ENCODE data around the gene RPS6KA2.

RPS6KA2 gene

DNA sequence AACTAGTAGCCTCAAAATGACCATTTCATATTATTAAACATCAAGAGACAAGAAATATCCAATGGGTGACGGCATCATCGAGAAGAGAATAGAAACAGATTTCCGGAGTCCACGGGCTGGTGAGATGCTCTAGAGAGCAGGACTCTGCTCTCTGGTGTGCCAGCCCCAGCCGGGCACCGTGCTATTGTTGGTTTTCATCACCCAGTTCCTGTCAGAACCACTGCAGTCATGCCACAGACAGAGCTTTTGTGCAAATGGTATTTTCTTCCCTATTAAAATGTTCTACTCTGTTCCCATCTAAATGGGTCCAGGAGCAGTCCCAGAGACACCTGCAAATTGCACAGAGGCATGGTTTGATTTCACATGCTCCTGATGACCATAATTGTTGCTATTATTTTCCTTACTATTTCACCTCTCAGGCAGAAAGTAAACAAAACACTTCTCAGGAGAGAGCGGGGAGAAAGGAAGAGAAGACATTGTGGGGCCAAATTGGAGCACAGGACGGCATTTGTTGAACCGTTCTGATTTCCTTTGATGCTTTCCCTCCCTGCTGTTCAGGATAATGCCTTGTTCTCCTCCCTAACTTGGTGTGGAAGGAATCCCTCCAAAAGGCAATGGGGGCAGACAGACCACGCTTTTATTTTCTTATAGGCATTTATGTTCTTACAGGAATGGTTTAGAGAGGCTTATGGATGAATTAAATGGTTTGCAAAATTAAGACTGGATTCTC, 29.2 kb downstream of the RPS6KA2 start:
- no peak overlapping the region for H3K27ac Mint-ChIP-seq

DNA sequence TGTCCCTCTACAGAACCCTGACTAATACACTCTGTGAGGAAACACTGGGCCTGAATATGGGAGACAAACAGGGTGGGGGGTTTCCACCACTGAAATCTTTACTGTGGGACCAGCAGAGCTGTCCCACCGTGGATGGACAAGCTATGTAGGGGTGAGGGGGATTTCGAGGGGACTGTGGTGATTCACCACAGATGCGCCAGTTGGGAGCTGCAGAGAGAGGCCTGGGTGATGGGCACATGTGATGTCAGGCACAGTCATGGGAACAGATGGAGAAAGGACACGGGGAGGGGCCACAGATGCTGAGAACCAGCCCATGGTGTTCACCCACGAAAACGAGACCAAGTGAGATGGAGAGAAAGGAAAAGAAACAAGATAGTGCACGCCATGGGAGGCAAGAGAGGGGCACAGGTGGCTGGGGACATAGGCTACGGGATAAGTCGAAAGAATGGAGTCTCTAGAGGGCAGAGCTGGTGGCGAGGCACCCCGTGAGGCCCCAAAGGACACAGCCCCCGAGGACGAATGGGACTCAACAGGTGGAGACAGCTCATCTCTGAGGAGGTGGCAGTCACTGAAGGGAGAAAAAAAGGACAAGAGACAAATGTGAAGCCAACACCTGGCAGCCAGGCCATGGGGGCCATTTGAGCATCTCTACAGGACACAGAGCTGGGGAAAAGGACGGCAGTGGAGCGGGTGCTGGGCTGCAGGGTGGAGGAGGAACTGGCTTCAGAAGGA, 30.1 kb downstream of the RPS6KA2 start:
- Mint-ChIP-seq H3K9me3 (no peaks in the 10 kb centered on the region), H3K27me3 (no peaks in the 10 kb centered on the region), H3K36me3 (peaks cover 11% of the 10 kb centered on the region), H3K27ac (no peak overlapping the region), H3K4me3 (no peak overlapping the region), H3K4me1 (no peaks in the 10 kb centered on the region)

More for the DNA sequence above, 29.2 kb downstream of the RPS6KA2 start:
- no peaks in the 10 kb centered on the region for H3K27me3 Mint-ChIP-seq
- no peaks in the 10 kb centered on the region for H3K9me3 Mint-ChIP-seq
- no peak overlapping the region for H3K4me3 Mint-ChIP-seq
- peaks cover 11% of the 10 kb centered on the region for H3K36me3 Mint-ChIP-seq
- H3K4me1 Mint-ChIP-seq: no peaks in the 10 kb centered on the region

DNA sequence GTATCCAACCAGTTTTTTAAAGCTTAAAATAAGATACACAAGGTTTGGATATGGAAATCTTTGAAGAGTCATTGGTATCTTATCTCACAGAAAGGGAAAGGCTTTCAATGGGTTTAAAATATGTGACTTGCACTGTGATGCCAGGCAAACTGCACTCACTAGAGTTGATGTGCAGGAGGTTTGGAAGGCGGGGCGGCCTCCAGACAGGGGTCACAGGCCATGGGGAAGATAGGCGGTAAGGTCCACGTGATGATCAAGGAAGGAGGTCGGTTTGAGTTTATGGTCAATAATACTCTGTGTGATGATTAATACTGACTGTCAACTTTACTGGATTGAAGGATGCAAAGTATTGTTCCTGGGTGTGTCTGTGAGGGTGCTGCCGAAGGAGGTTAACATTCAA, 31.1 kb downstream of the RPS6KA2 start:
- no peak overlapping the region for H3K27ac Mint-ChIP-seq
- no peaks in the 10 kb centered on the region for H3K9me3 Mint-ChIP-seq
- H3K27me3 Mint-ChIP-seq: no peaks in the 10 kb centered on the region
- peaks cover 11% of the 10 kb centered on the region for H3K36me3 Mint-ChIP-seq
- H3K4me3 Mint-ChIP-seq: no peak overlapping the region
- no peaks in the 10 kb centered on the region for H3K4me1 Mint-ChIP-seq

DNA sequence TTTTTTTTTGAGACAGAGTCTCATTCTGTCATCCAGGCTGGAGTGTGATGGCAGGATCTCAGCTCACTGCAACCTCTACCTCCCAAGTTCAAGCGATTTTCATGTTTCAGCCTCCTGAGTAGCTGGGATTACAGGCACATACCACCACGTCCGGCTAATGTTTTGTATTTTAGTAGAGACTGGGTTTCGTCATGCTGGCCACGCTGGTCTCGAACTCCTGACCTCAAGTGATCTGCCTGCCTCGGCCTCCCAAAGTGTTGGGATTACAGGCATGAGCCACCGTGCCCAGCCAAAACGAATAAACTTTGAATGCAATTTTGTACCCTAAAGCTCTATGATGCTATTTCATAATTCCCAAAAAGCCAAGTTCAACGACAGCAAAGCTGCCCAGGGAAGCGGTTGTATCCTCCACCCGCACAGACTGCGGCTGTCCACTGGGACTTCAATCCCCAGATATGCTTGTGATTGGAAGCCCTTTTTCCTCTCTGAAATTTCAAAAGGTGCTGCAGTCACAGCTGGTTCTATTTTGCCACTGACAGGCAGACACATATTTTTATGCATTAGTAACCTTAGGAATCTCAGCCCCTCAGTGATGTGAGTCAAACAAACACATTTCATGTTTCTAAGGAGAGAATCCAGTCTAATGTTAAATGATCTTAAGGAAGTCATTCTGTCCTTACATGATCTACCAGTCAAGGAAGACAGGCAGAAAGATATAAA, 31.8 kb downstream of the RPS6KA2 start:
- H3K4me3 Mint-ChIP-seq: no peak overlapping the region
- peaks cover 11% of the 10 kb centered on the region for H3K36me3 Mint-ChIP-seq
- H3K27me3 Mint-ChIP-seq: no peaks in the 10 kb centered on the region
- no peaks in the 10 kb centered on the region for H3K4me1 Mint-ChIP-seq
- no peak overlapping the region for H3K27ac Mint-ChIP-seq
- H3K9me3 Mint-ChIP-seq: no peaks in the 10 kb centered on the region

DNA sequence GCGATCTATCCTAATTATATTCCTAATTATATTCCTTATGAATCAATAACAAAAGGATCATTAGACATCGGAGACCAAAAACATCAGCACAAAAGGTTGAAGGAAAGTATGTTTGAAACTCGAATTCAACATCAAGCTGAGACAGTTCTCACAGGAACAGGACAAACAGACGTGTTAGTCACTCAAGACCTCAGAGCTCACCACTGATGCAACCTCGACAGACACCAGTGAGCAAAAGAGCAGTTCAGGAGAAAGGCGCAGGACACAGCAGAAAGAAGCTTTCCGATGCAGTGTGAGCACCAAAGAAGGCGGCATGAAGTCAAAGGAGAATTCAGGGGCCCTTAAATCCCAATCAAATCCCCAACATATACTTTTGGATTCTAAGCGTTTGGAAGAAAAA, 34.2 kb downstream of the RPS6KA2 start:
- H3K27me3 Mint-ChIP-seq: no peaks in the 10 kb centered on the region
- H3K36me3 Mint-ChIP-seq: no peaks in the 10 kb centered on the region

DNA sequence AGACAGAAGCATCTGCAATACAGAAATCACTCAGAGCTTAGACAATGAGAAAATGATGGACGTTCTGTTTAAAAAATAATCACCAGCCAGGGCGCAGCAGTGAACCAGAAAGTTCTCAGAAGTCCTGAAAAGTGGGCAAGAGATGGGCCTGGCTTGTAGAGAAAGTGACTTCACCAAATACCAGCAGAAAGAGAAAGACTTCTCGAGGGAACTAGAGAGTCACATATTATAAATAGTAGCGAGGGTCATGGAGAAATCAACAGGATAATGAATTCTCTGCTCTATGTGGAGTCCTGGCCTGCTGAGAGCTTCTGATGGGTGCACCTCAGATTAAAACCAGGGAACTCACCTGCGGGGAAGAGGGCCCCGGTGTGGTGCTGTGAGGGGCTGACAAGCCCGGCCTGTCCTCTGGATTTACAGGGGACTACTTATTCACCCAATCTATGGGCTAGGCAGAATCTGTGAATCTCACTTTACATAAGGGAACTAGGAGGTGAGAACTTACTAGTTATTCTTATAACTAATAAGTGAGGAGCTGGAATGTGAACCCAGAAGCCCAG, 35.0 kb downstream of the RPS6KA2 start:
- H3K27ac Mint-ChIP-seq: no peak overlapping the region
- no peaks in the 10 kb centered on the region for H3K36me3 Mint-ChIP-seq
- no peak overlapping the region for H3K4me3 Mint-ChIP-seq
- no peaks in the 10 kb centered on the region for H3K27me3 Mint-ChIP-seq
- H3K4me1 Mint-ChIP-seq: peaks cover 15% of the 10 kb centered on the region
- no peaks in the 10 kb centered on the region for H3K9me3 Mint-ChIP-seq

More for the DNA sequence above, 34.2 kb downstream of the RPS6KA2 start:
- H3K9me3 Mint-ChIP-seq: no peaks in the 10 kb centered on the region
- no peak overlapping the region for H3K27ac Mint-ChIP-seq
- peaks cover 15% of the 10 kb centered on the region for H3K4me1 Mint-ChIP-seq
- no peak overlapping the region for H3K4me3 Mint-ChIP-seq

DNA sequence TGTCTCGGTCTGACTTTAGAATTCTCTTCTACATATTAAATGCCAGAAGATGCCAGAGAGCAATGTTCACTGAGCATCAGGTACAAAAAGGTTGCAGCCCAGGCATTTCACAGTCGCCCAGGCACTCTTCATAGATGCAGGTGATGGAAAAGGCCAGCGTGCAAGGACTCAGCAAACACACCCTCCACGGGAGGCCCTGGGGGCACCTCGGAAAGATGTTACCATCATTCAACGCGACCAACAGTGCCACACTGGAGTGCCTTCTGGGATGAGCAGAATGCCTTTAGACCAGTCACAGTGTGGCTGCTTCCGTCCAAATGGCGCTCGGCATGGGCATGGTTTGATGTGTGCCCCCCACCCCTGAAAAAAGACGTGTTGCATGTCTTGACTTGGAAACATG, 36.0 kb downstream of the RPS6KA2 start:
- Mint-ChIP-seq H3K27me3 (no peaks in the 10 kb centered on the region), H3K36me3 (no peaks in the 10 kb centered on the region), H3K4me3 (no peak overlapping the region), H3K27ac (no peak overlapping the region), H3K9me3 (no peaks in the 10 kb centered on the region), H3K4me1 (peaks cover 15% of the 10 kb centered on the region)

DNA sequence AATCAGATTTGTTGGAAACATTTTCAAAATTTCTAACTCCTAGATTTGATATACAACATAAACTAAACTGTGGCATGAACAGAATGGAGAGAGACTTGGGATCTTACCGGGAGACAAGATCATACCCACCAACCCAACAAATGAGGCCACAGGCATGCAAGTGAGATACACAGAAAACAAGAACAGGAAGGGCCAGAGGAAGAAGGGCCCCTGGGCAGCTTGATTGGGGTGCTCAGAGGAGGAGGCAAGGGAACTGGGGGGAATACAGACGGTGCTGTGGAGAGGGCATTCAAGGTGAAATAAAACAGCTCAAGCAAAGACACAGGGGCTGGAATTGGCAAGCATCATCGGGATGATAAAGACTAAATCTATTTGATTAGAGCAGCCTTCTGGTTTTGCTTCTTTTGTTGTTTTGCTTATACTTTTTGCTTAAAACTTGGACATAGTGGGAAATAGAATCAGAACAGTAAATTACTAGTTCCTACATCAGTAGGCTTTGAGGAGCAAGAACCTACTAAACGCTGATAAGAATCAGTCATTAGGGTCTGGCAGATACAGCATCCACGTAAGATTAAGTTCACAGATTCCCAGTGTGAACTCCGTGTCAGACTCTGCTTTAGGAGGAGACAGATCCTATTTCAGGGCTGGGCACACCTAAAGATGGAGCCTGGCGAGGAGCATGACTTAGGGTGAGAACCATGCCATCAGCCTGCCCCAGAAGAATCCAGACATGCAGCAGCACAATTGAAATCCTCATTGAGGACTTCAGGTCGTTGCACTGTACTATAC, 37.1 kb downstream of the RPS6KA2 start:
- H3K36me3 Mint-ChIP-seq: no peaks in the 10 kb centered on the region
- no peaks in the 10 kb centered on the region for H3K27me3 Mint-ChIP-seq
- H3K27ac Mint-ChIP-seq: no peak overlapping the region
- H3K9me3 Mint-ChIP-seq: no peaks in the 10 kb centered on the region
- H3K4me1 Mint-ChIP-seq: peaks cover 15% of the 10 kb centered on the region
- no peak overlapping the region for H3K4me3 Mint-ChIP-seq

DNA sequence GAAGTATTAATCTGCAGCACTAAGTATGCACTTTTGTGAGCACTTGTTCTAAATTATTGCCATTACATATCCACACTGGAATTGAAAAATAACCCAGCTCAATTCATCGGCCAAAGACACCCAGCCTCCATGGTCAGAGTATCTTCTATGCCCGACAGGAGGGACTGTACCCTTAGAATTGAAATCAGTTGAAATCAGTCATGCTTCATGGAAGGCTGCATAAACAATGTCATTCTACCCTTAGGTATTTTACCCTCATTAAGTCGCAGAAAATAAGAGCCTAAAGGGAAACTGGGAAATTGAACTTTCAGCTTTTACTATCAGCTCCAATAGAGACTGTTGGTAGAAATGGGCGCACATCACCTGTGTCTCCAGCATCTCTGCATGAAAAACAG, 37.7 kb downstream of the RPS6KA2 start:
- no peak overlapping the region for H3K4me3 Mint-ChIP-seq
- no peaks in the 10 kb centered on the region for H3K27me3 Mint-ChIP-seq
- H3K27ac Mint-ChIP-seq: no peak overlapping the region
- H3K9me3 Mint-ChIP-seq: no peaks in the 10 kb centered on the region
- peaks cover 15% of the 10 kb centered on the region for H3K4me1 Mint-ChIP-seq
- H3K36me3 Mint-ChIP-seq: no peaks in the 10 kb centered on the region

DNA sequence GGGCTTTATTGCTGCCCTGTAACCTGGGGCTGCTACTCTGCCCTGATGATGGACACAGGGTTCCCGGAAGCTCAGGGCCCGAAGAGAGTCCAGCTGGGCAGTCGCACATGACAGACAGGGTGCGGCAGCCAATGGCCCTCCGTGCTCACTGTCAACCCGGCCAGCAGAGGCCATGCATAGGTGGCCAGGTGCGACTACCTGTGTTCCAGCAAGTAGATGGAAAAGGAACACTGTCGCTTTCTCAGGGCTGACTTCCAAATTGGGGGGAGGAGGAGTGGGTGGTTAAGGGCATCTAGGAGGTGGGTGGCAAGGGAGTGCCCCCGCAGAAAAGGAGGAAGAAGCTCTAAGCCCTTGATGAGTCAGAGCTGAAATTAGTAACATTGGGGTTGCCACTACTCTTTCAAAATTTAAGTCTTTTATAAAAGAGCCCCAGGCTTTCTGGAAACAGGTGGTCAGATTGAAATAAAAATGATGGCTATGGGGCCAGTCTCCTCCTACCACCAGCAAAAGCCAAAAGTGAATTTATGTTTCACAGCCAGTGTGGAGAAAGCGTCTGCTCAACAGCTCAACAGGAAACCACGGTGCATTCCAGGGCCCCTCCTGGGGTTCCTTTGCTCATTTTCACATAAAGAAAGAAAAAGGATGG, 38.2 kb downstream of the RPS6KA2 start:
- H3K36me3 Mint-ChIP-seq: no peaks in the 10 kb centered on the region
- H3K27ac Mint-ChIP-seq: no peak overlapping the region

DNA sequence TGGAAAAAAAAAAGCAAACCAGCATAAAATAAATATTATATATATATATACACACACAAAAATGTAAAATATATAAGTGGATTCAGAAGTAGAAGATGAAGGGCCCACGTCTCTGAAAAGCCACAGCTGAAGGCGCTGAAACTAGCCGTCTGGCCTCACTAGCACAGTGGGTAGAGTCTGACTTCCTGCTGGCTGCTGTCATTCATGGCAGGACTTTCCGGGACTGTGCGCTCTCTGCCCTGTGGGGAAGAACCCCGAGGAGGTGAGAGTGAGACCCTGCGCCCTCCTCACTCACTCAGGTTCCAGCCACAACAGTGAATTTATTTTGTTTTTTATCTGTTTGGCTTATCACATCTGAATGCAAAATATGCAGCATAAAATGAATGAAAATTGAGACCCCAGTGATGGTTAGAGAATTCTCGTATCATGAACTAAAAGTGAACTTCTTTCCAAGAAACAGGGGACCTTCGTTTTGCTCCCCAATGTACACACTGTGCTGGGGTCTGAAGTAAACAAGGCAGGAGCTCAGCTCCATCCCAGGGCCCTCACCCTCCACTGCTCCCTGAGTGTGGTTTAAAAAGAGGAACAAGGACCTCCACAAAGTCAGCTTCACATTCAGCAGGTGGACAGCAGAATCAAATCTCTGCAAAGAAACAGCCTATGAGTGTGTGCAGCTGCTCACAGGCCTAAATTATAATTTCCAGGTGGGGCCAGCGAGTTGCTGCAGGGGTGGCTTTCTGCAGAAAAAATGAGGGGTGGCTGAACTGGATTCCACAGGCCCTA, 39.2 kb downstream of the RPS6KA2 start:
- no peaks in the 10 kb centered on the region for H3K9me3 Mint-ChIP-seq
- H3K36me3 Mint-ChIP-seq: no peaks in the 10 kb centered on the region
- H3K4me3 Mint-ChIP-seq: no peak overlapping the region
- H3K27me3 Mint-ChIP-seq: no peaks in the 10 kb centered on the region
- peaks cover 15% of the 10 kb centered on the region for H3K4me1 Mint-ChIP-seq
- no peak overlapping the region for H3K27ac Mint-ChIP-seq

More for the DNA sequence above, 38.2 kb downstream of the RPS6KA2 start:
- Mint-ChIP-seq H3K27me3 (no peaks in the 10 kb centered on the region), H3K4me1 (peaks cover 15% of the 10 kb centered on the region), H3K9me3 (no peaks in the 10 kb centered on the region), H3K4me3 (no peak overlapping the region)

DNA sequence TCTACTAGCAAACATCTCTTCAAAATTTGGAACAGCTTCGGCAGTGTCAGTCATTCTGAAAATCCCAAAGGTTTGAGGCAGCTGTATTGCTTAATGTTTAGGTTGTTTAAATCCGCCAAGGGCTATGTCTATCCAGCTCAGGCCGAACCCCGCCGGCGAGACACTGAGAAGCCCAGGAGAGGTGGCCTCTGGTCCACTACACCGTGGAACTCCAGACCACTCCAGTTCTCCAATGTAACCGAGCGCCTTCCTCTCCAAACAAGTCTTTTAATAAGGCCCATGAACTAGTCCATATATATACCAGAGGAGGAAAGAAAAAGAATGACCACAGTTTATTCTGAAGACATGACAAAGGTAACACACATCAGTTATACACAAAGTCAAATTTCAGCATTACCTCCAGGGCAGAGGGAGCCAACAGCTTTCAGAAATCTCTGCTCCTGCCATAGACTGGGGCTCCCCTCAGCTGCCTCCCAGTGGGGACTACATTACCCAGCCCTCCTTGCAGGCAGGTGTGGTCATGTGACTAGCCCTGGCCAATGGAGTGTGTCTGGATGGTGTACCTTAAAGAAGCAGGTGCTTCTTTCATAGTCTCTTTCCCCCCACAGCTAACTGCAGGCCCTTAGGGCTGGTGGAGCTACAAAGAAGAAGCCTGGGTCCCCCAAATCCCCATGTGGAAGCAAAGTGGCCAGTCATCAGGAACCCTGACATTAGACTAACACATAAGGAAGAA, 40.5 kb downstream of the RPS6KA2 start, which contains the start of gene RAMACL:
Gene RAMACL, minus strand, starts transcription at position 255 of the 733 bp plus-strand sequence. Its CDS starts 201 bp downstream, at position 54.
- Mint-ChIP-seq H3K27ac (no peak within 1 kb of the TSS), H3K4me1 (peaks cover 15% of the 10 kb centered on the region), H3K4me3 (no peak within 1 kb of the TSS), H3K9me3 (no peaks in the 10 kb centered on the region), H3K27me3 (no peaks in the 10 kb centered on the region), H3K36me3 (no peaks in the 10 kb centered on the region)

DNA sequence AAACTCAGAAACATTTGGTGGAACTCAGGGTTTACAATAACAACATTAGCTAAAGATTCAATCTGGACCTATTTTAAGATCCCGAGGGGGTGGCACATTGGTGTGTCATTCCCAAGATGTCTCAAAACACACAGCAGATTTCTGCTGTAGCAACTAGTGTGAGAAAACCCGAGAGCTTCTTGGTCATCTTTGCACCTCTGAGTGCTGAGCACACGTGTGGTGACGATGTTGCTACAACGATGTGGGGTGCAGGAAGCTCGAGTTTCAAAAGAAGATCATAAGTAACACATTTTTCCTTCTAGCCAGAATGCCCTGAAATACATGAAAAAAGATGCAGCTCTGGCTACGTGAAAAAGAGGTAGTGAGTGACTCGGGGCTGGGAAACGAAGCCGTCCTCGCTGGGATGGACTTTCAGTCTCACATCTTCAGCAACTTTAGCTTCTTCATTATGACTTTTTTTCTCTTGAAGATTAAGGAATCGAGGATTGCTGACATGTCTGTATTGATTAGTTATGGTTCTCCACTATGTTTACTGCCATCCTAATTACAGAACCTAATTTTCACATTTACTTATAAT, 42.1 kb downstream of the RPS6KA2 start:
- Mint-ChIP-seq H3K4me1 (peaks cover 15% of the 10 kb centered on the region), H3K9me3 (no peaks in the 10 kb centered on the region), H3K36me3 (no peaks in the 10 kb centered on the region), H3K4me3 (no peak overlapping the region), H3K27me3 (no peaks in the 10 kb centered on the region), H3K27ac (no peak overlapping the region)
